ENCODE results near the gene KRT16.

The KRT16 gene

GRCh38 chr17:41615454-41615853 is 2.9 kb upstream of the KRT16 start:
- TF ChIP-seq RAD21 (IDR thresholded peaks at IDR 0.05; ENCODE audit: low read depth) (peak; percentile 34; the same call in 1 of the 2 replicates), YY1 (IDR thresholded peaks at IDR 0.05; ENCODE audit: low read depth) (0 out of 2 replicates have a peak, but pooled peaks have one; percentile 19), USF1 (IDR thresholded peaks at IDR 0.05) (no peak), TAF1 (IDR thresholded peaks at IDR 0.05; ENCODE audit: low read depth) (no peak), ZBTB7A (IDR thresholded peaks at IDR 0.05; ENCODE audit: low read depth) (no peak), TEAD4 (IDR thresholded peaks at IDR 0.05) (peak; percentile 75), EP300 (IDR thresholded peaks at IDR 0.05; ENCODE audit: borderline replicate concordance) (no peak), FOXM1 (IDR thresholded peaks at IDR 0.05; ENCODE audit: borderline replicate concordance, low read depth) (no peak), CEBPB (IDR thresholded peaks at IDR 0.05) (no peak), EGR1 (IDR thresholded peaks at IDR 0.05) (no peak), NFIC (IDR thresholded peaks at IDR 0.05) (no peak)
- TF ChIP-seq, protein P1, sequence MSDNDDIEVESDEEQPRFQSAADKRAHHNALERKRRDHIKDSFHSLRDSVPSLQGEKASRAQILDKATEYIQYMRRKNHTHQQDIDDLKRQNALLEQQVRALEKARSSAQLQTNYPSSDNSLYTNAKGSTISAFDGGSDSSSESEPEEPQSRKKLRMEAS (IDR thresholded peaks at IDR 0.05): peak; percentile 91

- TF ChIP-seq RAD21 (IDR thresholded peaks at IDR 0.05; ENCODE audit: low read depth): no peak
- TF ChIP-seq TEAD4 (IDR thresholded peaks at IDR 0.05): no peak
- no peak for TF ChIP-seq NFIC (IDR thresholded peaks at IDR 0.05)
- TF ChIP-seq, protein P1 (IDR thresholded peaks at IDR 0.05): no peak
- TF ChIP-seq CEBPB (IDR thresholded peaks at IDR 0.05): no peak
- TF ChIP-seq TCF12 (IDR thresholded peaks at IDR 0.05; ENCODE audit: low read depth): no peak
- no peak for TF ChIP-seq EGR1 (IDR thresholded peaks at IDR 0.05)
- TF ChIP-seq REST (IDR thresholded peaks at IDR 0.05; ENCODE audit: low read depth): no peak
- TF ChIP-seq EP300 (IDR thresholded peaks at IDR 0.05; ENCODE audit: borderline replicate concordance): no peak
- TF ChIP-seq FOXM1 (IDR thresholded peaks at IDR 0.05; ENCODE audit: borderline replicate concordance, low read depth): no peak
- TF ChIP-seq ZBTB7A (IDR thresholded peaks at IDR 0.05; ENCODE audit: low read depth): no peak
- no peak for TF ChIP-seq CREB1 (IDR thresholded peaks at IDR 0.05; ENCODE audit: low read depth)
- TF ChIP-seq USF1 (IDR thresholded peaks at IDR 0.05): no peak
- TF ChIP-seq TAF1 (IDR thresholded peaks at IDR 0.05; ENCODE audit: low read depth): no peak
- no peak for TF ChIP-seq YY1 (IDR thresholded peaks at IDR 0.05; ENCODE audit: low read depth)
Measured at GRCh38 chr17:41614098-41614497, 1.5 kb upstream of the KRT16 start.

- TF ChIP-seq NFIC (IDR thresholded peaks at IDR 0.05) (no peak), USF1 (IDR thresholded peaks at IDR 0.05) (no peak), EGR1 (IDR thresholded peaks at IDR 0.05) (no peak), RAD21 (IDR thresholded peaks at IDR 0.05; ENCODE audit: low read depth) (no peak)
Measured at GRCh38 chr17:41613277-41614082, 913 bp upstream of the KRT16 start.

DNA sequence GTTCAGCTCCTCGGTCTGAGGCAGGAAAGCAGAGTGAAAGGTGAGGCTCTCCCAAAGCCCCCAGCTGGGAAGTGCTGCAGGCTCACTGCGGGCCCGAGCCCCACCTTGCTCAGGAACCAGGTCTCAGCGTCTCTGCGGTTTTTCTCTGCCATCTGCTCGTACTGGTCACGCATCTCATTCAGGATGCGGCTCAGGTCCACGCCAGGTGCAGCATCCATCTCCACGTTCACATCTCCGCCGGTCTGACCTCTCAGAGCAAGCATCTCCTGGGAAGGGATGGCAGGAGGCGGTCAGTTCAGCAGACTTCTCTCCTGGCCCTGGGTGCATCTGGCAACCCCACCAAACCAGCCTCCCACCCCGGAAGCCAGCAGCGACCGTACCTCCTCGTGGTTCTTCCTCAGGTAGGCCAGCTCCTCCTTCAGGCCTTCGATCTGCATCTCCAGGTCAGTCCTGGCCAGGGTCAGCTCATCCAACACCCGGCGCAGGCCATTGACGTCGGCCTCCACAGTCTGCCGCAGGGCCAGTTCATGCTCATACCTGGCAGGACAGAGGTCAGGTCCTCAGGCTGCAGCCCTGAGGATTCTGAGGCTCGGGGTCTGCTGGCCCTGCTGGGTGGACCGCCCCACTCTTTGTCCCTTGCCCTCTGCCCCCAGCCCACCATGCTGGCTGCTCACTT is 1.5 kb downstream of the KRT16 start:
- no peak for TF ChIP-seq REST (IDR thresholded peaks at IDR 0.05; ENCODE audit: low read depth)
- TF ChIP-seq TEAD4 (IDR thresholded peaks at IDR 0.05): no peak
- no peak for TF ChIP-seq RAD21 (IDR thresholded peaks at IDR 0.05; ENCODE audit: low read depth)
- TF ChIP-seq EP300 (IDR thresholded peaks at IDR 0.05; ENCODE audit: borderline replicate concordance): no peak
- TF ChIP-seq, protein P1 (IDR thresholded peaks at IDR 0.05): no peak
- no peak for TF ChIP-seq FOXM1 (IDR thresholded peaks at IDR 0.05; ENCODE audit: borderline replicate concordance, low read depth)
- no peak for TF ChIP-seq YY1 (IDR thresholded peaks at IDR 0.05; ENCODE audit: low read depth)
- TF ChIP-seq USF1 (IDR thresholded peaks at IDR 0.05): no peak
- TF ChIP-seq CEBPB (IDR thresholded peaks at IDR 0.05): no peak
- no peak for TF ChIP-seq NFIC (IDR thresholded peaks at IDR 0.05)
- no peak for TF ChIP-seq CREB1 (IDR thresholded peaks at IDR 0.05; ENCODE audit: low read depth)
